Naive thymus-derived CD8-positive, alpha-beta T cell (primary cell): Measurements from ENCODE around the gene MYBBP1A. TPM values are rescaled to one million over a fixed set of nuclear protein-coding genes. Genes with fewer than 3 reads are reported as not detected.
A peak's percentile ranks its signal among the peaks of the same experiment; 100 is the strongest.

Source experiments
- ATAC-seq, 2 donors: fragments of 150-1000 bp; cut with Tn5 transposase in 1 of 2; sonication (Bioruptor Pico), chemical (Tn5 transposase) in 1 of 2; 1 replicate in 1 of 2; 2 replicates in 1 of 2; pipeline ENCODE4 v1.10.0; 2021; ENCODE audit warnings: mild to moderate bottlenecking in 2 of 2, moderate library complexity in 2 of 2
- POLR2A ChIA-PET: fragments of 350-600 bp; sonication (Branson Sonifier 250); formaldehyde crosslinking; loops from one replicate; lab custom pipeline; 2021; ENCODE audit warnings: antibody characterized with exemption; lab: Charles Lee
- DNase-seq, 10 donors: peaks; one replicate each; pipeline versions ENCODE4 v3.0.0 to v3.0.0-alpha.2; 2020 to 2022
- H3K27ac Mint-ChIP-seq, 10 donors: one replicate each; pipeline ENCODE4 v1.8.0; 2020 to 2022; ENCODE audit warnings: mild to moderate bottlenecking in 10 of 10, mixed read lengths in 10 of 10, moderate library complexity in 4 of 10, inconsistent platforms in 1 of 10
- H3K27me3 Mint-ChIP-seq, 5 donors: one replicate each; pipeline ENCODE4 v1.8.0; 2021 to 2022; ENCODE audit warnings: mixed read lengths in 5 of 5
- H3K36me3 Mint-ChIP-seq, 3 donors: one replicate each; pipeline ENCODE4 v1.8.0; 2020 to 2022; ENCODE audit warnings: mixed read lengths in 3 of 3, mild to moderate bottlenecking in 2 of 3, inconsistent platforms in 1 of 3
- H3K4me1 Mint-ChIP-seq, 4 donors: one replicate each; pipeline ENCODE4 v1.8.0; 2021 to 2022; ENCODE audit warnings: mixed read lengths in 4 of 4
- H3K4me3 Mint-ChIP-seq, 10 donors: one replicate each; pipeline ENCODE4 v1.8.0; 2020 to 2022; ENCODE audit warnings: mild to moderate bottlenecking in 10 of 10, mixed read lengths in 10 of 10, moderate library complexity in 6 of 10, inconsistent platforms in 1 of 10
- H3K9me3 Mint-ChIP-seq, 9 donors: one replicate each; pipeline ENCODE4 v1.8.0; 2020 to 2022; ENCODE audit warnings: mixed read lengths in 9 of 9, mild to moderate bottlenecking in 3 of 9, inconsistent platforms in 1 of 9, moderate library complexity in 1 of 9
- polyA plus RNA-seq, 3 donors: library from polyadenylated mRNA; unstranded; fragments of 300-500 nt; fragmentation: Illumina TruSeq; gene quantifications; one replicate each; pipeline ENCODE4 v1.2.3, GENCODE V29; 2021
- total RNA-seq, 8 experiments: library from RNA in 2 of 8; stranded (reverse) in 2 of 8; gene quantifications; one replicate each; pipeline ENCODE4 v1.2.3 and lab custom pipeline; 2021 to 2026

Gene MYBBP1A
- total and polyA plus RNA-seq, 5 experiments from 2014 or later: 14.0 to 88.6 (median 45.7) TPM

GRCh38 chr17:4507361-4508111 lies 47.6 kb downstream of the MYBBP1A start:
- Mint-ChIP-seq H3K36me3 (no peaks in the 10 kb centered on the region), H3K4me1 (peaks cover 29 to 48% (median 41%) of the 10 kb centered on the region in 4 donors), H3K4me3 (peak overlapping the region in 1 of 10 donors; percentile 48), H3K27ac (peak overlapping the region in 3 of 10 donors; percentile 4 to 73 (median 37)), H3K27me3 (peaks cover 3 to 13% (median 6%) of the 10 kb centered on the region in 5 donors), H3K9me3 (no peaks in the 10 kb centered on the region)
- ATAC-seq (no peak), DNase-seq (no peak)
- POLR2A ChIA-PET: no interaction called here

GRCh38 chr17:4506892-4507291 lies 48.3 kb downstream of the MYBBP1A start:
- Mint-ChIP-seq H3K4me3 (no peak overlapping the region), H3K27ac (no peak overlapping the region), H3K36me3 (no peaks in the 10 kb centered on the region), H3K4me1 (peaks cover 29 to 48% (median 41%) of the 10 kb centered on the region in 4 donors), H3K9me3 (no peaks in the 10 kb centered on the region), H3K27me3 (peaks cover 3 to 16% (median 7%) of the 10 kb centered on the region in 5 donors)
- no peak for DNase-seq
- no peak for ATAC-seq
- POLR2A ChIA-PET: no interaction called here

GRCh38 chr17:4506175-4506813 lies 48.9 kb downstream of the MYBBP1A start:
- Mint-ChIP-seq H3K4me3 (peak overlapping the region in 1 of 10 donors; percentile 56), H3K4me1 (peaks cover 29 to 50% (median 44%) of the 10 kb centered on the region in 4 donors), H3K27ac (no peak overlapping the region), H3K27me3 (peaks cover 3 to 20% (median 9%) of the 10 kb centered on the region in 5 donors), H3K9me3 (no peaks in the 10 kb centered on the region), H3K36me3 (no peaks in the 10 kb centered on the region)
- POLR2A ChIA-PET: no interaction called here
- DNase-seq (no peak), ATAC-seq (no peak)

GRCh38 chr17:4505187-4505586 lies 50.0 kb downstream of the MYBBP1A start:
- H3K36me3 Mint-ChIP-seq: no peaks in the 10 kb centered on the region
- POLR2A ChIA-PET: interaction anchor here (1.3 kb wide), 1 partner anchor 19 kb away, joined by 3 read pairs; no protein-coding TSS in a partner anchor
- peak overlapping the region in 2 of 10 donors; percentile 21 to 78 for H3K27ac Mint-ChIP-seq
- ATAC-seq (no peak), DNase-seq (no peak)
- H3K4me3 Mint-ChIP-seq: peak overlapping the region in 6 of 10 donors; percentile 7 to 42 (median 25)
- no peaks in the 10 kb centered on the region for H3K9me3 Mint-ChIP-seq
- peaks cover 3 to 24% (median 15%) of the 10 kb centered on the region in 5 donors for H3K27me3 Mint-ChIP-seq
- peaks cover 34 to 54% (median 49%) of the 10 kb centered on the region in 4 donors for H3K4me1 Mint-ChIP-seq

- Mint-ChIP-seq H3K27ac (peak overlapping the region in 4 of 10 donors; percentile 63 to 79 (median 68)), H3K4me3 (peak overlapping the region in 7 of 10 donors; percentile 15 to 60 (median 41)), H3K9me3 (no peaks in the 10 kb centered on the region), H3K36me3 (no peaks in the 10 kb centered on the region), H3K27me3 (peaks cover 3 to 24% (median 18%) of the 10 kb centered on the region in 5 donors), H3K4me1 (peaks cover 34 to 57% (median 50%) of the 10 kb centered on the region in 4 donors)
- peak in 1 of 2 donors; percentile 46 for ATAC-seq
- peak in 1 of 10 donors; percentile 15 for DNase-seq
- POLR2A ChIA-PET: interaction anchor here (0.7 to 1.3 kb wide), 2 partner anchors 18 to 32 kb away, joined by 3 read pairs; no protein-coding TSS in a partner anchor
These were observed 51.0 kb downstream of the MYBBP1A start for GRCh38 chr17:4504188-4504587.

GRCh38 chr17:4503283-4504025 lies 51.7 kb downstream of the MYBBP1A start:
- POLR2A ChIA-PET: no interaction called here
- no peaks in the 10 kb centered on the region for H3K9me3 Mint-ChIP-seq
- peak overlapping the region in 4 of 10 donors; percentile 10 to 41 (median 18) for H3K4me3 Mint-ChIP-seq
- ATAC-seq: no peak
- H3K27me3 Mint-ChIP-seq: peaks cover 3 to 24% (median 18%) of the 10 kb centered on the region in 5 donors
- no peak for DNase-seq
- peak overlapping the region in 1 of 10 donors; percentile 73 for H3K27ac Mint-ChIP-seq
- no peaks in the 10 kb centered on the region for H3K36me3 Mint-ChIP-seq
- H3K4me1 Mint-ChIP-seq: peaks cover 28 to 50% (median 44%) of the 10 kb centered on the region in 4 donors

GRCh38 chr17:4502466-4503154 lies 52.6 kb downstream of the MYBBP1A start:
- Mint-ChIP-seq H3K4me1 (peaks cover 25 to 45% (median 41%) of the 10 kb centered on the region in 4 donors), H3K9me3 (no peaks in the 10 kb centered on the region), H3K27ac (peak overlapping the region in 1 of 10 donors; percentile 39), H3K36me3 (no peaks in the 10 kb centered on the region), H3K4me3 (no peak overlapping the region), H3K27me3 (peaks cover 3 to 24% (median 18%) of the 10 kb centered on the region in 5 donors)
- DNase-seq (no peak), ATAC-seq (no peak)
- POLR2A ChIA-PET: interaction anchor here (1.1 kb wide), 1 partner anchor 17 kb away, joined by 3 read pairs; no protein-coding TSS in a partner anchor

- H3K4me1 Mint-ChIP-seq: peaks cover 23 to 44% (median 39%) of the 10 kb centered on the region in 4 donors
- POLR2A ChIA-PET: interaction anchor here (1.0 to 1.8 kb wide), 3 partner anchors 8 to 20 kb away, joined by 3 to 5 read pairs (median 4); no protein-coding TSS in a partner anchor
- H3K27ac Mint-ChIP-seq: no peak overlapping the region
- no peaks in the 10 kb centered on the region for H3K36me3 Mint-ChIP-seq
- ATAC-seq (no peak), DNase-seq (no peak)
- H3K9me3 Mint-ChIP-seq: no peaks in the 10 kb centered on the region
- H3K4me3 Mint-ChIP-seq: peak overlapping the region in 2 of 10 donors; percentile 20 to 39
- peaks cover 3 to 24% (median 18%) of the 10 kb centered on the region in 5 donors for H3K27me3 Mint-ChIP-seq
These were observed 53.8 kb downstream of the MYBBP1A start for GRCh38 chr17:4501295-4501949.

- Mint-ChIP-seq H3K36me3 (no peaks in the 10 kb centered on the region), H3K4me1 (peaks cover 23 to 43% (median 37%) of the 10 kb centered on the region in 4 donors), H3K9me3 (no peaks in the 10 kb centered on the region), H3K4me3 (peak overlapping the region; percentile 52 to 93 (median 82)), H3K27me3 (peaks cover 3 to 23% (median 18%) of the 10 kb centered on the region in 5 donors), H3K27ac (peak overlapping the region in 2 of 10 donors; percentile 22 to 78)
- POLR2A ChIA-PET: interaction anchor here (1.0 to 2.7 kb wide), 5 partner anchors 9 to 357 kb away, joined by 3 to 18 read pairs (median 5); partner anchors contain the start of genes CYB5D2 and ZZEF1
- DNase-seq: no peak
- no peak for ATAC-seq
These were observed 55.0 kb downstream of the MYBBP1A start for GRCh38 chr17:4500191-4500571.

GRCh38 chr17:4499431-4500190 lies 55.6 kb downstream of the MYBBP1A start:
- Mint-ChIP-seq H3K4me3 (peak overlapping the region; percentile 80 to 93 (median 87)), H3K27me3 (peaks cover 3 to 23% (median 18%) of the 10 kb centered on the region in 5 donors), H3K27ac (peak overlapping the region in 5 of 10 donors; percentile 20 to 78 (median 73)), H3K9me3 (no peaks in the 10 kb centered on the region), H3K4me1 (peaks cover 18 to 37% (median 31%) of the 10 kb centered on the region in 4 donors), H3K36me3 (no peaks in the 10 kb centered on the region)
- ATAC-seq: peak; percentile 31
- POLR2A ChIA-PET: interaction anchor here (1.4 to 2.7 kb wide), 5 partner anchors 9 to 356 kb away, joined by 3 to 18 read pairs (median 5); partner anchors contain the start of genes CYB5D2, MYBBP1A and ZZEF1
- peak in 6 of 10 donors; percentile 20 to 41 (median 32) for DNase-seq
